K562 (cell line): Measurements from ENCODE around the gene ZDHHC14. TPM values are rescaled to one million over a fixed set of nuclear protein-coding genes. Genes with fewer than 3 reads are reported as not detected.

Experiments
- ASH1L ChIP-seq: fragments of 450-650 bp; IDR thresholded peaks from 2 replicates; pipeline ENCODE4 v1.6.1; 2018; ENCODE audit warnings: borderline replicate concordance, mild to moderate bottlenecking, low read depth; ENCODE audit not compliant: partially characterized antibody
- CHCHD3 ChIP-seq: fragments of 250-450 bp; sonication (Bioruptor Pico); IDR thresholded peaks from 2 replicates; pipeline ENCODE4 v2.1.2; 2022; ENCODE audit warnings: mild to moderate bottlenecking
- CHD4 ChIP-seq: fragments of 200-600 bp; sonication (generic); IDR thresholded peaks from 3 replicates; pipeline ENCODE4 v1.6.1; 2012; ENCODE audit warnings: low read depth, mild to moderate bottlenecking, mixed read lengths, low read length, inconsistent platforms; ENCODE audit not compliant: insufficient read depth, insufficient replicate concordance, poor library complexity, severe bottlenecking
- CHD7 ChIP-seq: fragments of 200-600 bp; sonication (generic); IDR thresholded peaks from one replicate; pipeline ENCODE4 v1.6.1; 2012; ENCODE audit warnings: mild to moderate bottlenecking, low read depth, low read length, inconsistent platforms
- EGR1 ChIP-seq: fragments of 450-650 bp; conservative IDR thresholded peaks from 2 replicates; pipeline ENCODE4 v1.6.1; 2017; ENCODE audit warnings: mild to moderate bottlenecking
- FOXP1 ChIP-seq: sonication (generic); formaldehyde crosslinking; IDR thresholded peaks from 2 replicates; pipeline ENCODE4 v1.8.0; 2022; ENCODE audit warnings: mild to moderate bottlenecking, missing genetic modification reagents
- MEIS2 ChIP-seq: fragments of 450-650 bp; IDR thresholded peaks from 2 replicates; pipeline ENCODE4 v1.6.1; 2014; ENCODE audit warnings: mild to moderate bottlenecking; ENCODE audit not compliant: partially characterized antibody
- MYBL2 ChIP-seq, 2 experiments: fragments of 450-650 bp in 1 of 2; sonication (generic) in 1 of 2; formaldehyde crosslinking in 1 of 2; IDR thresholded peaks; 2 replicates each; pipeline versions ENCODE4 v1.6.1 to v1.8.1; 2017 to 2022; ENCODE audit warnings: borderline replicate concordance in 1 of 2, inconsistent platforms in 1 of 2, low read depth in 1 of 2, mild to moderate bottlenecking in 1 of 2, missing genetic modification reagents in 1 of 2, moderate library complexity in 1 of 2
- NBN ChIP-seq: fragments of 450-650 bp; IDR thresholded peaks from 2 replicates; pipeline ENCODE4 v1.6.1; 2016; ENCODE audit warnings: low read depth, mild to moderate bottlenecking
- NCOA2 ChIP-seq, 2 experiments: fragments of 450-650 bp; IDR thresholded peaks; 2 replicates each; pipeline ENCODE4 v1.6.1; 2018; ENCODE audit warnings: mild to moderate bottlenecking in 2 of 2, moderate library complexity in 1 of 2; ENCODE audit not compliant: partially characterized antibody in 2 of 2
- NR0B1 ChIP-seq: fragments of 450-650 bp; IDR thresholded peaks from one replicate; pipeline ENCODE4 v1.6.1; 2018; ENCODE audit warnings: mild to moderate bottlenecking, moderate library complexity; ENCODE audit not compliant: partially characterized antibody
- PTRF ChIP-seq: fragments of 450-650 bp; IDR thresholded peaks from 2 replicates; pipeline ENCODE4 v1.6.1; 2016; ENCODE audit warnings: mild to moderate bottlenecking, missing genetic modification characterization, missing compliant biosample characterization
- SIN3B ChIP-seq: fragments of 450-650 bp; IDR thresholded peaks from 2 replicates; pipeline ENCODE4 v1.6.1; 2017; ENCODE audit warnings: low read depth, mild to moderate bottlenecking, moderate library complexity
- ZC3H4 ChIP-seq: sonication (generic); formaldehyde crosslinking; IDR thresholded peaks from 2 replicates; pipeline ENCODE4 v1.9.0; 2021; ENCODE audit warnings: missing genetic modification reagents, borderline replicate concordance
- polyA plus RNA-seq, 8 experiments: library from polyadenylated mRNA; depleted of rRNA in 4 of 8; stranded (reverse) in 5 of 8; unstranded in 3 of 8; fragments of >200 nt; fragmentation: Nextera tagmentation in 2 of 8; fragmentation: Illumina TruSeq in 1 of 8; extraction: Ambion mirVana in 2 of 8; extraction: Trizol in 1 of 8; gene quantifications; 2 replicates each; pipeline versions ENCODE4 v1.2.1 to v1.2.3, GENCODE V29; 2011 to 2014; ENCODE audit warnings: inconsistent platforms in 1 of 8, missing spikeins in 1 of 8
- total RNA-seq, 7 experiments: library from RNA; depleted of rRNA in 6 of 7; stranded (reverse); fragments of >200 nt in 6 of 7; fragmentation: Illumina TruSeq in 2 of 7; extraction: Trizol in 2 of 7; gene quantifications; 2 replicates each; pipeline versions ENCODE4 v1.2.1 to v1.2.3, GENCODE V29; 2011 to 2021; ENCODE audit warnings: low replicate concordance in 1 of 7

Gene ZDHHC14
- total and polyA plus RNA-seq, 9 of the 15 experiments (the other 6 are each of a cell fraction or from before 2014, with no cell fraction given): 0.92 to 23.1 (median 13.8) TPM

GRCh38 chr6:157534134-157534871 lies 153.3 kb downstream of the ZDHHC14 start (continued):
- TF ChIP-seq CHD7: no peak
- no peak for TF ChIP-seq NR0B1
- no peak for TF ChIP-seq MYBL2 (IDR thresholded peaks at IDR 0.05; ENCODE audit: low read depth)
- no peak for TF ChIP-seq MYBL2 (CRISPR knock-in tag; IDR thresholded peaks at IDR 0.05; ENCODE audit: borderline replicate concordance)
- no peak for TF ChIP-seq SIN3B
- no peak for TF ChIP-seq EGR1
- TF ChIP-seq PTRF (tag): peak; percentile 92
- no peak for TF ChIP-seq FOXP1 (CRISPR knock-in tag)
- TF ChIP-seq CHD4: no peak
- no peak for TF ChIP-seq NCOA2 (IDR thresholded peaks at IDR 0.05; ENCODE audit: partially characterized antibody in 2 of 2)
- no peak for TF ChIP-seq ASH1L
- TF ChIP-seq CHCHD3 (CRISPR knock-in tag): no peak
- no peak for TF ChIP-seq NBN
- no peak for TF ChIP-seq MEIS2
- TF ChIP-seq ZC3H4: no peak
